ENCODE data around the gene DALRD3. TPM values are rescaled to one million over a fixed set of nuclear protein-coding genes. Genes with fewer than 3 reads are reported as not detected.

DALRD3 gene
- total and polyA plus RNA-seq, 2 experiments from 2014 or later: 31.0 to 57.7 TPM

DNA sequence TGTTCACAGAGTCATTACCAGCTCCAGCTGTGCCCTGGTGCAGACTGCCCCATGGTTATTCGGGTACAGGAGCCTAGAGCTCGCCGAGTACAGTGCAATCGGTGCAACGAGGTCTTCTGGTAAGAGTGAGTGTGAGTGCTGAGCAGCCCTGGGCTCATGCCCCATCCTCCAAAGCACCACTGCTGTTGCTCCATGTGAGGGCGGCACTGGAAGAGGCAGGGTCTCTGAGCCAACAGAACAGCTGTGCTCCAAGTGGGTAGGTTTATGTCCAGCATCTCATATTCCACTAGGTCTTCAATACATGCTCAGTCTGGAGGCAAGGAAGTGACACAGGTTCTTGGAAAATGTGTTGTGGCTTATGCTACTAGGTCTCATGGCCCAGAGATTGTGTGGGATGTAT lies 47.8 kb downstream of the DALRD3 start (continued):
- TF ChIP-seq, protein P1, sequence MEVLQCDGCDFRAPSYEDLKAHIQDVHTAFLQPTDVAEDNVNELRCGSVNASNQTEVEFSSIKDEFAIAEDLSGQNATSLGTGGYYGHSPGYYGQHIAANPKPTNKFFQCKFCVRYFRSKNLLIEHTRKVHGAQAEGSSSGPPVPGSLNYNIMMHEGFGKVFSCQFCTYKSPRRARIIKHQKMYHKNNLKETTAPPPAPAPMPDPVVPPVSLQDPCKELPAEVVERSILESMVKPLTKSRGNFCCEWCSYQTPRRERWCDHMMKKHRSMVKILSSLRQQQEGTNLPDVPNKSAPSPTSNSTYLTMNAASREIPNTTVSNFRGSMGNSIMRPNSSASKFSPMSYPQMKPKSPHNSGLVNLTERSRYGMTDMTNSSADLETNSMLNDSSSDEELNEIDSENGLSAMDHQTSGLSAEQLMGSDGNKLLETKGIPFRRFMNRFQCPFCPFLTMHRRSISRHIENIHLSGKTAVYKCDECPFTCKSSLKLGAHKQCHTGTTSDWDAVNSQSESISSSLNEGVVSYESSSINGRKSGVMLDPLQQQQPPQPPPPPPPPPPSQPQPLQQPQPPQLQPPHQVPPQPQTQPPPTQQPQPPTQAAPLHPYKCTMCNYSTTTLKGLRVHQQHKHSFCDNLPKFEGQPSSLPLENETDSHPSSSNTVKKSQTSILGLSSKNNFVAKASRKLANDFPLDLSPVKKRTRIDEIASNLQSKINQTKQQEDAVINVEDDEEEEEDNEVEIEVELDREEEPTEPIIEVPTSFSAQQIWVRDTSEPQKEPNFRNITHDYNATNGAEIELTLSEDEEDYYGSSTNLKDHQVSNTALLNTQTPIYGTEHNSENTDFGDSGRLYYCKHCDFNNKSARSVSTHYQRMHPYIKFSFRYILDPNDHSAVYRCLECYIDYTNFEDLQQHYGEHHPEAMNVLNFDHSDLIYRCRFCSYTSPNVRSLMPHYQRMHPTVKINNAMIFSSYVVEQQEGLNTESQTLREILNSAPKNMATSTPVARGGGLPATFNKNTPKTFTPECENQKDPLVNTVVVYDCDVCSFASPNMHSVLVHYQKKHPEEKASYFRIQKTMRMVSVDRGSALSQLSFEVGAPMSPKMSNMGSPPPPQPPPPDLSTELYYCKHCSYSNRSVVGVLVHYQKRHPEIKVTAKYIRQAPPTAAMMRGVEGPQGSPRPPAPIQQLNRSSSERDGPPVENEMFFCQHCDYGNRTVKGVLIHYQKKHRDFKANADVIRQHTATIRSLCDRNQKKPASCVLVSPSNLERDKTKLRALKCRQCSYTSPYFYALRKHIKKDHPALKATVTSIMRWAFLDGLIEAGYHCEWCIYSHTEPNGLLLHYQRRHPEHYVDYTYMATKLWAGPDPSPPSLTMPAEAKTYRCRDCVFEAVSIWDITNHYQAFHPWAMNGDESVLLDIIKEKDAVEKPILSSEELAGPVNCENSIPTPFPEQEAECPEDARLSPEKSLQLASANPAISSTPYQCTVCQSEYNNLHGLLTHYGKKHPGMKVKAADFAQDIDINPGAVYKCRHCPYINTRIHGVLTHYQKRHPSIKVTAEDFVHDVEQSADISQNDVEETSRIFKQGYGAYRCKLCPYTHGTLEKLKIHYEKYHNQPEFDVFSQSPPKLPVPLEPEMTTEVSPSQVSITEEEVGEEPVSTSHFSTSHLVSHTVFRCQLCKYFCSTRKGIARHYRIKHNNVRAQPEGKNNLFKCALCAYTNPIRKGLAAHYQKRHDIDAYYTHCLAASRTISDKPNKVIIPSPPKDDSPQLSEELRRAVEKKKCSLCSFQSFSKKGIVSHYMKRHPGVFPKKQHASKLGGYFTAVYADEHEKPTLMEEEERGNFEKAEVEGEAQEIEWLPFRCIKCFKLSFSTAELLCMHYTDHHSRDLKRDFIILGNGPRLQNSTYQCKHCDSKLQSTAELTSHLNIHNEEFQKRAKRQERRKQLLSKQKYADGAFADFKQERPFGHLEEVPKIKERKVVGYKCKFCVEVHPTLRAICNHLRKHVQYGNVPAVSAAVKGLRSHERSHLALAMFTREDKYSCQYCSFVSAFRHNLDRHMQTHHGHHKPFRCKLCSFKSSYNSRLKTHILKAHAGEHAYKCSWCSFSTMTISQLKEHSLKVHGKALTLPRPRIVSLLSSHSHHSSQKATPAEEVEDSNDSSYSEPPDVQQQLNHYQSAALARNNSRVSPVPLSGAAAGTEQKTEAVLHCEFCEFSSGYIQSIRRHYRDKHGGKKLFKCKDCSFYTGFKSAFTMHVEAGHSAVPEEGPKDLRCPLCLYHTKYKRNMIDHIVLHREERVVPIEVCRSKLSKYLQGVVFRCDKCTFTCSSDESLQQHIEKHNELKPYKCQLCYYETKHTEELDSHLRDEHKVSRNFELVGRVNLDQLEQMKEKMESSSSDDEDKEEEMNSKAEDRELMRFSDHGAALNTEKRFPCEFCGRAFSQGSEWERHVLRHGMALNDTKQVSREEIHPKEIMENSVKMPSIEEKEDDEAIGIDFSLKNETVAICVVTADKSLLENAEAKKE (CRISPR knock-in tag; IDR thresholded peaks at IDR 0.05): no peak
- TF ChIP-seq, protein P2, sequence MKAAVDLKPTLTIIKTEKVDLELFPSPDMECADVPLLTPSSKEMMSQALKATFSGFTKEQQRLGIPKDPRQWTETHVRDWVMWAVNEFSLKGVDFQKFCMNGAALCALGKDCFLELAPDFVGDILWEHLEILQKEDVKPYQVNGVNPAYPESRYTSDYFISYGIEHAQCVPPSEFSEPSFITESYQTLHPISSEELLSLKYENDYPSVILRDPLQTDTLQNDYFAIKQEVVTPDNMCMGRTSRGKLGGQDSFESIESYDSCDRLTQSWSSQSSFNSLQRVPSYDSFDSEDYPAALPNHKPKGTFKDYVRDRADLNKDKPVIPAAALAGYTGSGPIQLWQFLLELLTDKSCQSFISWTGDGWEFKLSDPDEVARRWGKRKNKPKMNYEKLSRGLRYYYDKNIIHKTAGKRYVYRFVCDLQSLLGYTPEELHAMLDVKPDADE (IDR thresholded peaks at IDR 0.05): no peak
- TF ChIP-seq, protein P3, sequence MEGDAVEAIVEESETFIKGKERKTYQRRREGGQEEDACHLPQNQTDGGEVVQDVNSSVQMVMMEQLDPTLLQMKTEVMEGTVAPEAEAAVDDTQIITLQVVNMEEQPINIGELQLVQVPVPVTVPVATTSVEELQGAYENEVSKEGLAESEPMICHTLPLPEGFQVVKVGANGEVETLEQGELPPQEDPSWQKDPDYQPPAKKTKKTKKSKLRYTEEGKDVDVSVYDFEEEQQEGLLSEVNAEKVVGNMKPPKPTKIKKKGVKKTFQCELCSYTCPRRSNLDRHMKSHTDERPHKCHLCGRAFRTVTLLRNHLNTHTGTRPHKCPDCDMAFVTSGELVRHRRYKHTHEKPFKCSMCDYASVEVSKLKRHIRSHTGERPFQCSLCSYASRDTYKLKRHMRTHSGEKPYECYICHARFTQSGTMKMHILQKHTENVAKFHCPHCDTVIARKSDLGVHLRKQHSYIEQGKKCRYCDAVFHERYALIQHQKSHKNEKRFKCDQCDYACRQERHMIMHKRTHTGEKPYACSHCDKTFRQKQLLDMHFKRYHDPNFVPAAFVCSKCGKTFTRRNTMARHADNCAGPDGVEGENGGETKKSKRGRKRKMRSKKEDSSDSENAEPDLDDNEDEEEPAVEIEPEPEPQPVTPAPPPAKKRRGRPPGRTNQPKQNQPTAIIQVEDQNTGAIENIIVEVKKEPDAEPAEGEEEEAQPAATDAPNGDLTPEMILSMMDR (conservative IDR thresholded peaks at IDR 0.05; ENCODE audit: low read depth in 2 of 2): no peak
- TF ChIP-seq POLR2AphosphoS5 (IDR thresholded peaks at IDR 0.05; ENCODE audit: low read depth) (no peak), CREB1 (CRISPR knock-in tag; IDR thresholded peaks at IDR 0.05; ENCODE audit: low read depth) (no peak), EZH2phosphoT487 (IDR thresholded peaks at IDR 0.05; ENCODE audit: unreplicated experiment) (no peak)

Measured in GM23338 (cell line).